ENCODE data around the gene EIF2S2. TPM values are rescaled to one million over a fixed set of nuclear protein-coding genes. Genes with fewer than 3 reads are reported as not detected.

EIF2S2 gene
- total RNA-seq, 4 donors from 2014 or later = 32.8 to 43.1 (median 41.0) TPM

DNA sequence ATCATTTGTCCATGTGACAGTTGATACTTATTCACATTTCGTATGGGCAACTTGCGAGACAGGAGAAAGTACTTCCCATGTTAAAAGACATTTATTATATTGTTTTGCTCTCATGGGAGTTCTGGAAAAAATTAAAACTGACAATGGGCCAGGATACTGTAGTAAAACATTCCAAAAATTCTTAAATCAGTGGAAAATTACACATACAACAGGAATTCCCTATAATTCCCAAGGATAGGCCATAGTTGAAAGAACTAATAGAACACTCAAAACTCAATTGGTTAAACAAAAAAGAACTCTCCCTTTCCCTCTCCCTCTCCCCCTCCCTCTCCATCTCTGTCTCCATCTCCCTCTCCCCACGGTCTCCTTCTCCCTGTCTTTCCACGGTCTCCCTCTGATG, 19.4 kb upstream of the EIF2S2 start:
- TF ChIP-seq POLR2A (IDR thresholded peaks at IDR 0.05) = no peak
- TF ChIP-seq, protein P1, sequence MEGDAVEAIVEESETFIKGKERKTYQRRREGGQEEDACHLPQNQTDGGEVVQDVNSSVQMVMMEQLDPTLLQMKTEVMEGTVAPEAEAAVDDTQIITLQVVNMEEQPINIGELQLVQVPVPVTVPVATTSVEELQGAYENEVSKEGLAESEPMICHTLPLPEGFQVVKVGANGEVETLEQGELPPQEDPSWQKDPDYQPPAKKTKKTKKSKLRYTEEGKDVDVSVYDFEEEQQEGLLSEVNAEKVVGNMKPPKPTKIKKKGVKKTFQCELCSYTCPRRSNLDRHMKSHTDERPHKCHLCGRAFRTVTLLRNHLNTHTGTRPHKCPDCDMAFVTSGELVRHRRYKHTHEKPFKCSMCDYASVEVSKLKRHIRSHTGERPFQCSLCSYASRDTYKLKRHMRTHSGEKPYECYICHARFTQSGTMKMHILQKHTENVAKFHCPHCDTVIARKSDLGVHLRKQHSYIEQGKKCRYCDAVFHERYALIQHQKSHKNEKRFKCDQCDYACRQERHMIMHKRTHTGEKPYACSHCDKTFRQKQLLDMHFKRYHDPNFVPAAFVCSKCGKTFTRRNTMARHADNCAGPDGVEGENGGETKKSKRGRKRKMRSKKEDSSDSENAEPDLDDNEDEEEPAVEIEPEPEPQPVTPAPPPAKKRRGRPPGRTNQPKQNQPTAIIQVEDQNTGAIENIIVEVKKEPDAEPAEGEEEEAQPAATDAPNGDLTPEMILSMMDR (IDR thresholded peaks at IDR 0.05) = no peak
- no peak for DNase-seq (ENCODE audit: low spot score in 2 of 2)
- Histone ChIP-seq H3K4me3 (no peak overlapping the region), H3K27me3 (no peaks in the 10 kb centered on the region), H3K36me3 (no peaks in the 10 kb centered on the region), H3K9me3 (no peaks in the 10 kb centered on the region), H3K27ac (peak overlapping the region in 1 of 4 donors; percentile 24), H3K4me1 (peaks cover 0 to 6% (median 0%) of the 10 kb centered on the region in 4 donors)
- WGBS, 2 donors = 61 to 67% methylated on average over 4 of the region's 4 CpGs

DNA sequence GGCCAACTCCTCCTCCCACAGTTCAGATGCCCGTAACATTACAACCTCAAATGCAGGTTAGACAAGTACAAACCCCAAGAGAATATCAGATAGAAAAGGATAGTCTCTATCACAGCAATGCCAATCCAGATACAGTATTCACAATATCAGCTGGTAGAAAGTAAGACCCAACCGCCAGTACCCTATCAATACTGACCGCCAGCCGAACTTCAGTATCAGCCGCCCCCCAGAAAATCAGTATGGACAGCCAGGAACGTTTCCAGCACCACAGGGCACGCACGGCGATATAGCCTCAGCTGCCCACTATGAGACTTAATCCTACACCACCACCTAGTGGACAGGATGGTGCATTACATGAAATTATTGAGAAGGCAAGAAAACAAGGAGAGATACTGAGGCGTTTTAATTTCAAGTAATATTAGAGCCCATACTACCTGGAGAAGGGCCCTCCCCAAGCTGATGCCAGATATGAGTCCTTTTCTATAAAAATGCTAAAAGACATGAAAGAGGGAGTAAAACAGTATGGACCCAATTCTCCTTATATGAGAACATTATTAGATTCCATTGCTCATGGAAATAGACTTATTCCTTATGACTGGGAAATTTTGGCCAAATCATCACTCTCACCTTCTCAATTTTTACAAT, 17.6 kb upstream of the EIF2S2 start:
- TF ChIP-seq, protein P1 (IDR thresholded peaks at IDR 0.05) = peak; percentile 76 to 88 (median 81)
- TF ChIP-seq EP300 (IDR thresholded peaks at IDR 0.05) (no peak), POLR2A (IDR thresholded peaks at IDR 0.05) (no peak)
- Histone ChIP-seq H3K4me1 (peaks cover 0 to 6% (median 0%) of the 10 kb centered on the region in 4 donors), H3K9me3 (no peaks in the 10 kb centered on the region), H3K4me3 (peak overlapping the region in 1 of 4 donors; percentile 14), H3K36me3 (no peaks in the 10 kb centered on the region), H3K27ac (no peak overlapping the region), H3K27me3 (no peaks in the 10 kb centered on the region)
- peak in 1 of 2 donors; percentile 88 for DNase-seq (ENCODE audit: low spot score in 2 of 2)
- 2 to 3% methylated on average over 10 of the region's 10 CpGs for WGBS, 2 donors

DNA sequence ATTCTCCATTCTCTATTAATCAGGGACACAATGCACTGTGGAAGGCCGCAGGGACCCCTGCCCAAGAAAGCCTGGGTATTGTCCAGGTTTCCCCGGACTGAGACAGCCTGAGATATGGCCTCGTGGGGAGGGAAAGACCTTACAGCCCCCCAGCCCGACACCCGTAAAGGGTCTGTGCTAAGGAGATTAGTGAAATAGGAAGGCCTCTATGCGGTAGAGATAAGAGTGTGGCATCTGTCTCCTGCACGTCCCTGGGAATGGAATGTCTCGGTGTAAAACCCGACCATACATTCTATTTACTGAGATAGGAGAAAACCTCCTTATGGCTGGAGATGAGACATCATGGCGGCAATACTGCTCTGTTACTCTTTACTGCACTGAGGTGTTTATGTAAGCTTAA, 15.7 kb upstream of the EIF2S2 start:
- H3K27me3 ChIP-seq = no peaks in the 10 kb centered on the region
- no peaks in the 10 kb centered on the region for H3K9me3 ChIP-seq
- 87% methylated on average over 10 of the region's 10 CpGs for WGBS, 2 donors
- H3K27ac ChIP-seq = no peak overlapping the region
- no peak overlapping the region for H3K4me3 ChIP-seq
- no peaks in the 10 kb centered on the region for H3K36me3 ChIP-seq
- TF ChIP-seq EP300 (IDR thresholded peaks at IDR 0.05) (no peak), POLR2A (IDR thresholded peaks at IDR 0.05) (no peak)
- TF ChIP-seq, protein P1 (IDR thresholded peaks at IDR 0.05) = no peak
- no peak for DNase-seq (ENCODE audit: low spot score in 2 of 2)
- H3K4me1 ChIP-seq = peaks cover 0 to 6% (median 0%) of the 10 kb centered on the region in 4 donors

DNA sequence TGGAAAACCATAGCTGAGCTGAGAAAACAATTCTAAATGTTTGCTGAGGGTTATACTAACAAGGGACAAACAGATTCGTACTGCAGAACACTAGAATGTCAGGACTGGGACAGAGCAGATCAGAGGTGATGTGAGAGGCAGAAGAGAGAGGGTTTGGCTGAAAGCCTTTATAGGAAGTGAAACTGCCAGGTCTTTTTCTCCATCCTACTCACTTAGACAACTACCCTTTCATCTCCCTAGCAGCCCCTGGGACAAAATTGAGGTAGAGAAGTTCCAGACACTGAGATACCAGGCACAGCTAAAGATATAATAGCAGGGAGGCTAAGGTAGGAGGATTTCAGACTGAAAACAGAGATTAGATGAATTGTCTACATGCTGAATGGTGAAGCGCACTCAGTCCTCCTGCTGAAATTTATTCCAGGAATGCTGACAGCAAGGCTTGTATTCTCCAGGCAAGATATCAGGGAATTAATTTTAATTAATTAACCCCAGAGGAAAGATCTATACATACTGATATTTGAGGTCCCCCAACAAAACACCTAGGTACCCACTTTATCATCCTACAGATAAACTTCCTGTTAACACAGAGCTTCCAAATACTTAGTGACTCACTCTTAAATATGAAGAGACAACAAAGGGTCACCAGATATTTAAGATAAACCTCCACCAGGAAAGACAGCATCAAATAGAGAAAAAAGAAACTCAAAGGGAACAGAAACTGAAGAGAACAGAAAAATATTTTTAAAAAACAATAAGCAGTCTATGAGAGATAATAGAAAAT, 12.6 kb upstream of the EIF2S2 start:
- TF ChIP-seq EP300 (IDR thresholded peaks at IDR 0.05) = no peak
- TF ChIP-seq, protein P1 (IDR thresholded peaks at IDR 0.05) = no peak
- TF ChIP-seq POLR2A (IDR thresholded peaks at IDR 0.05) = no peak

DNA sequence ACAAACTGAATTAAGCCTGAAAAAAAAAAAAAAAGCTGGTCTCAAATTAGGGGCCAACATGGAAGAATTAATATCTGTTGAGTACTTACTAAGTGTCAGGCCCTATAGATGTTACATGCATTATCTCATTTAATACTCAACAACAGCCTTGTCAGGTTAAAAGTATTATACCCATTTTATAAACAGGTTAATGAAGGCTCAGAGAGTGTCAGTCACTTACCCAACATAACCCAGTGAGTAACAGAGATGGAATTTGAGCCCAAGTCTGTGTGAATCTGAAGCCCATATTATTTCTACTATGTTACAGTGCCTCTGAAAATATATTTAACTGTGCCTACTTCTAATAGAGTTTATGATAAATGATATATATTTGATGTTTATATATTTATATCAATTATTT, 11.3 kb upstream of the EIF2S2 start:
- no peaks in the 10 kb centered on the region for H3K36me3 ChIP-seq
- H3K4me3 ChIP-seq = no peak overlapping the region
- no peak overlapping the region for H3K27ac ChIP-seq
- H3K9me3 ChIP-seq = no peaks in the 10 kb centered on the region
- DNase-seq (ENCODE audit: low spot score in 2 of 2) = no peak
- no peaks in the 10 kb centered on the region for H3K27me3 ChIP-seq
- TF ChIP-seq EP300 (IDR thresholded peaks at IDR 0.05) (no peak), POLR2A (IDR thresholded peaks at IDR 0.05) (no peak)
- TF ChIP-seq, protein P1 (IDR thresholded peaks at IDR 0.05) = no peak
- no peaks in the 10 kb centered on the region for H3K4me1 ChIP-seq

More for the DNA sequence above, 12.6 kb upstream of the EIF2S2 start:
- no peaks in the 10 kb centered on the region for H3K9me3 ChIP-seq
- H3K4me3 ChIP-seq = no peak overlapping the region
- 54 to 57% methylated on average over 2 of the region's 2 CpGs for WGBS, 2 donors
- H3K27ac ChIP-seq = no peak overlapping the region
- H3K36me3 ChIP-seq = no peaks in the 10 kb centered on the region
- DNase-seq (ENCODE audit: low spot score in 2 of 2) = no peak
- H3K27me3 ChIP-seq = no peaks in the 10 kb centered on the region
- peaks cover 0 to 5% (median 0%) of the 10 kb centered on the region in 4 donors for H3K4me1 ChIP-seq

All from tibial nerve (tissue), 4 donors.